HUDEP-2 (cell line): ENCODE data around the gene FGR.
"Not testable (repeated sequence)": the region's sequence is repeated elsewhere in the genome, so short reads cannot be mapped to it uniquely, and the experiment has no call there.

ENCODE experiments used
- DNase-seq, 76 experiments: peaks; one replicate each; lab custom pipeline; 2025; ENCODE audit not compliant: unreplicated experiment in 76 of 76; lab: John Stamatoyannopoulos, UW

Gene FGR

GRCh38 chr1:27634985-27635367 lies at the start of gene FGR:
FGR (minus strand) TSS chr1:27635185; CDS start chr1:27623916, 11,269 bp downstream.
- DNase-seq = no peak

- no peak for DNase-seq
These were observed 49.2 kb upstream of the FGR start for GRCh38 chr1:27684176-27684575.

- DNase-seq = no peak
These were observed 47.5 kb upstream of the FGR start for GRCh38 chr1:27682351-27682944.

- not testable (repeated sequence) for DNase-seq
These were observed 46.6 kb upstream of the FGR start for GRCh38 chr1:27681580-27681979.

- not testable (repeated sequence) for DNase-seq
These were observed 45.3 kb upstream of the FGR start for GRCh38 chr1:27680225-27680791.

- no peak for DNase-seq
These were observed 43.8 kb upstream of the FGR start for GRCh38 chr1:27678747-27679146.

- DNase-seq = no peak
These were observed 41.4 kb upstream of the FGR start for GRCh38 chr1:27676410-27676809.

GRCh38 chr1:27672750-27673112 lies 37.7 kb upstream of the FGR start:
- no peak for DNase-seq

GRCh38 chr1:27671964-27672749 lies 37.2 kb upstream of the FGR start, which contains the start of gene IFI6:
IFI6 (minus strand) TSS chr1:27672192; CDS start chr1:27669314, 2,878 bp downstream.
- peak in 74 of 76 experiments; percentile 22 to 83 (median 62) for DNase-seq

GRCh38 chr1:27669876-27670275 lies 34.9 kb upstream of the FGR start:
- DNase-seq = no peak

GRCh38 chr1:27668808-27669723 lies 34.1 kb upstream of the FGR start:
- DNase-seq = peak in 65 of 76 experiments; percentile 6 to 79 (median 56)

GRCh38 chr1:27668121-27668807 lies 33.3 kb upstream of the FGR start:
- DNase-seq = no peak

GRCh38 chr1:27666791-27667254 lies 31.8 kb upstream of the FGR start:
- peak in 59 of 76 experiments; percentile 6 to 68 (median 36) for DNase-seq

GRCh38 chr1:27666294-27666693 lies 31.3 kb upstream of the FGR start:
- DNase-seq = no peak

- no peak for DNase-seq
These were observed 30.1 kb upstream of the FGR start for GRCh38 chr1:27665016-27665651.

- DNase-seq = no peak
These were observed 29.3 kb upstream of the FGR start for GRCh38 chr1:27664291-27664690.

GRCh38 chr1:27662707-27663393 lies 27.9 kb upstream of the FGR start:
- DNase-seq = peak in 64 of 76 experiments; percentile 11 to 82 (median 62)

GRCh38 chr1:27662261-27662660 lies 27.3 kb upstream of the FGR start:
- DNase-seq = no peak
